Hair follicular keratinocyte (primary cell): ENCODE data around the gene TSGA10IP. TPM values are rescaled to one million over a fixed set of nuclear protein-coding genes. Genes with fewer than 3 reads are reported as not detected.

Experiments
- total RNA-seq: library from RNA; depleted of rRNA; stranded (reverse); fragments of >200 nt; gene quantifications from 2 replicates; pipeline ENCODE4 v1.2.3, GENCODE V29; 2015

Gene TSGA10IP
- not detected in 2 replicates for total RNA-seq

GRCh38 chr11:65945430-65945911 lies at the start of gene TSGA10IP:
TSGA10IP (plus strand) TSS chr11:65945480; CDS start chr11:65945676, 196 bp downstream.

GRCh38 chr11:65900125-65900898 lies 45.0 kb upstream of the TSGA10IP start, which contains the start of gene FOSL1:
FOSL1 (minus strand) TSS chr11:65900388; CDS start chr11:65900339, 49 bp downstream.

GRCh38 chr11:65918211-65919140 lies 26.8 kb upstream of the TSGA10IP start, which contains the start of gene C11orf68:
C11orf68 (minus strand) TSS chr11:65919062; CDS start chr11:65919031, 31 bp downstream.

GRCh38 chr11:65919141-65919572 lies 26.1 kb upstream of the TSGA10IP start, which contains the start of gene DRAP1:
DRAP1 (plus strand) TSS chr11:65919426; CDS start chr11:65919502, 76 bp downstream.

GRCh38 chr11:65961267-65962140 lies 16.2 kb downstream of the TSGA10IP start, which contains the start of gene SART1:
SART1 (plus strand) TSS chr11:65961734; CDS start chr11:65961781, 47 bp downstream.

DNA sequence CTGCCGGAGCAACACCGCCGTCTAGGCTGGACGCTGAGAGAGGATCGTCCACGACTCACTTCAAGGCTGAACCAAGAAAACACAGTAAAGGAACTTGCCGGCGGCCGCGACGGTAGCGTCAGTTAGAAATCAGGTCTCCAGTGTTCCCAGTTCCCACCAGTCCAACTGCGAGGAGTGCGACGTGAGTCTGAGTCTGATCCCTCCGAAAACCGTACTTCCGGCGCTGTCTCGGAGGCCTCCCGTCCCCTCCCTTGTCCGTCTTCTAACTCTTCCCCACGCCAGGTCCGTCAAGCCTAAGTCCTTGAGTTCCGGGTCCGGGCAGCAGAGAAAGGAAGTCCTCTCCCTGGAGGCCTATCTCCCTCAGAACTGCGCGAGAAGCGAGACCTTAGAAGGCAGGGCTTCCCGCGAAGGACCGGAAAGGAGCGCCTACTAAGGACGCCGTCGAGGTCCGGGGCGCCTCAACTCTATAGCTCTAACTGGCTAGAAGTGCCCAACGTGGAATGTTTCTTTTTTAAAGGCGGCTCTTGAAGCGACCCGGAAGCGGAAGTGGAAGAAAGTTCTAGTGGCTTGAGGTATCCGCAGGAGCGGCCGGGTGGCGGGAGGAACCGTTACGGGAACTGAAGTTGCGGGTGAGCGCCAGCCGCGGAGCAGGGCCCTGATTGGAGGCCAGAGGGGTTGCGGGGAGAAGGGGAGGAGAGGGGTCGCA lies 56.8 kb downstream of the TSGA10IP start, which contains the start of the genes BANF1 and EIF1AD:
BANF1 (plus strand) TSS at position 562 of the 706 bp plus-strand sequence. CDS start 748 bp downstream, outside the sequence.
EIF1AD (minus strand) TSS at position 216 of the 706 bp plus-strand sequence. CDS start 1,768 bp downstream, outside the sequence.

Other genes with a start within 250 kb of the TSGA10IP start
- gene KAT5, start 233.2 kb upstream of the TSGA10IP start, total RNA-seq, result 38.3 and 42.5 TPM in 2 replicates
- gene RNASEH2C, start 224.7 kb upstream of the TSGA10IP start, total RNA-seq, result 48.7 and 94.1 TPM in 2 replicates
- 11.8 and 13.9 TPM in 2 replicates for gene AP5B1, start 164.5 kb upstream of the TSGA10IP start, total RNA-seq
- gene OVOL1, start 158.4 kb upstream of the TSGA10IP start, total RNA-seq, result 0.91 and 3.8 TPM in 2 replicates
- gene SNX32, start 111.5 kb upstream of the TSGA10IP start, total RNA-seq, result 0.23 TPM in 1 of 2 replicates, not detected in the other
- 1,280 and 1,622 TPM in 2 replicates for gene CFL1, start 87.3 kb upstream of the TSGA10IP start, total RNA-seq
- 44.5 and 44.8 TPM in 2 replicates for gene MUS81, start 85.0 kb upstream of the TSGA10IP start, total RNA-seq
- gene EFEMP2, start 72.7 kb upstream of the TSGA10IP start, total RNA-seq, result 7.0 and 20.5 TPM in 2 replicates
- gene CTSW, start 65.6 kb upstream of the TSGA10IP start, total RNA-seq, result 0.08 TPM in 1 of 2 replicates, not detected in the other
- gene FIBP, start 57.0 kb upstream of the TSGA10IP start, total RNA-seq, result 137 and 189 TPM in 2 replicates
- gene CCDC85B, start 54.8 kb upstream of the TSGA10IP start, total RNA-seq, result 101 and 124 TPM in 2 replicates
- gene FOSL1, start 45.1 kb upstream of the TSGA10IP start, total RNA-seq, result 141 and 144 TPM in 2 replicates
- 15.5 and 17.6 TPM in 2 replicates for gene C11orf68, start 26.4 kb upstream of the TSGA10IP start, total RNA-seq
- gene DRAP1, start 26.1 kb upstream of the TSGA10IP start, total RNA-seq, result 306 and 310 TPM in 2 replicates
- 28.7 and 32.7 TPM in 2 replicates for gene SART1, start 16.3 kb downstream of the TSGA10IP start, total RNA-seq
- 23.3 and 35.2 TPM in 2 replicates for gene EIF1AD, start 56.7 kb downstream of the TSGA10IP start, total RNA-seq
- gene BANF1, start 57.0 kb downstream of the TSGA10IP start, total RNA-seq, result 93.5 and 105 TPM in 2 replicates
- gene CST6, start 66.5 kb downstream of the TSGA10IP start, total RNA-seq, result 0.34 and 1.8 TPM in 2 replicates
- not detected in 2 replicates for gene CATSPER1, start 81.0 kb downstream of the TSGA10IP start, total RNA-seq
- gene GAL3ST3, start 103.7 kb downstream of the TSGA10IP start, total RNA-seq, result not detected in 2 replicates
- gene SF3B2, start 106.9 kb downstream of the TSGA10IP start, total RNA-seq, result 132 and 152 TPM in 2 replicates
- gene PACS1, start 124.8 kb downstream of the TSGA10IP start, total RNA-seq, result 15.4 and 21.0 TPM in 2 replicates